Testis (tissue), 2 donors: ENCODE results near the gene SULT2A1.
"Not testable (repeated sequence)": the region's sequence is repeated elsewhere in the genome, so short reads cannot be mapped to it uniquely, and the experiment has no call there.

Experiments used
- POLR2A ChIP-seq: fragments of 450-650 bp; IDR thresholded peaks from one replicate; pipeline ENCODE4 v1.6.1; 2017; ENCODE audit warnings: antibody characterized with exemption, mild to moderate bottlenecking, moderate library complexity
- TF ChIP-seq, protein P1 (sequence below), 3 experiments: fragments of 450-650 bp in 2 of 3; fragments of 200-600 bp in 1 of 3; sonication (generic) in 1 of 3; IDR thresholded peaks; one replicate each; pipeline ENCODE4 v1.5.1; 2016 to 2019; ENCODE audit warnings: antibody characterized with exemption in 3 of 3, mild to moderate bottlenecking in 2 of 3, moderate library complexity in 1 of 3

DNA sequence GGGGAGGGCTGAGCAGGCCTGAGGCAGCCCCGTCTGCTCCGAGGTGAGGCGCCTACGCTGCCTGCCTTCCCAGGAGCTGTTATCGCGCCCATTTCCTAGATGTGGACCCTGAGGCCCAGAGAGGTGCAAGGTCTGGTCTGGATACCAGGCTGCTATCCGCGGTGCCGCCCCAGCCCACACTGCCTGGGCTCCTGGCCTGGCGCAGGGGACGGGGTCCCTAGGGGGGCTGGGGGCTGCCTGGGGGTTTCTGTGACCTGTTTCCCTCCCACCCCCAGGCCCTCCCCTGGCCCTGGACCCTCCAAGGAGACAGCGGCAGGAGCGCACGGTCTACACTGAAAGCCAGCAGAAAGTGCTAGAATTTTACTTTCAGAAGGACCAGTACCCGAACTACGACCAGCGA is 26.3 kb downstream of the SULT2A1 start:
- not testable (repeated sequence) for TF ChIP-seq POLR2A
- TF ChIP-seq, protein P1, sequence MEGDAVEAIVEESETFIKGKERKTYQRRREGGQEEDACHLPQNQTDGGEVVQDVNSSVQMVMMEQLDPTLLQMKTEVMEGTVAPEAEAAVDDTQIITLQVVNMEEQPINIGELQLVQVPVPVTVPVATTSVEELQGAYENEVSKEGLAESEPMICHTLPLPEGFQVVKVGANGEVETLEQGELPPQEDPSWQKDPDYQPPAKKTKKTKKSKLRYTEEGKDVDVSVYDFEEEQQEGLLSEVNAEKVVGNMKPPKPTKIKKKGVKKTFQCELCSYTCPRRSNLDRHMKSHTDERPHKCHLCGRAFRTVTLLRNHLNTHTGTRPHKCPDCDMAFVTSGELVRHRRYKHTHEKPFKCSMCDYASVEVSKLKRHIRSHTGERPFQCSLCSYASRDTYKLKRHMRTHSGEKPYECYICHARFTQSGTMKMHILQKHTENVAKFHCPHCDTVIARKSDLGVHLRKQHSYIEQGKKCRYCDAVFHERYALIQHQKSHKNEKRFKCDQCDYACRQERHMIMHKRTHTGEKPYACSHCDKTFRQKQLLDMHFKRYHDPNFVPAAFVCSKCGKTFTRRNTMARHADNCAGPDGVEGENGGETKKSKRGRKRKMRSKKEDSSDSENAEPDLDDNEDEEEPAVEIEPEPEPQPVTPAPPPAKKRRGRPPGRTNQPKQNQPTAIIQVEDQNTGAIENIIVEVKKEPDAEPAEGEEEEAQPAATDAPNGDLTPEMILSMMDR (IDR thresholded peaks at IDR 0.05) = not testable (repeated sequence)
